ENCODE measurements around the gene EXOSC6.
"Not testable (repeated sequence)": the region's sequence is repeated elsewhere in the genome, so short reads cannot be mapped to it uniquely, and the experiment has no call there.

The EXOSC6 gene

DNA sequence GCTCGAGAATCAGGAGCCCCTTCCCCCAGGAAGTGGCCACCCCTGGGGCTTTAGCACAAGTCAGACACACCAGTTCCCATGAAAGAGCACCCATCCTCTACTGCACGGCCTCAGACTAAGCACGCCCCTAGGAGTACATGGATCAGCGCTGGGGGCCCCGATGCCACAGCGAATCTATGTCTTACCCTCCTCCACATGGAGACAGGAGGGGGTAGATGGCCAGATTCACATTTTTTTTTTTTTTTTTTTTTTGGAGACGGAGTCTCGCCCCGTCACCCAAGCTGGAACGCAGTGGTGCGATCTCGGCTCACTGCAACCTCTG is 3.2 kb upstream of the EXOSC6 start:
- in situ Hi-C loops (cut with MboI; ENCODE audit: low sequenced_read_pairs, unreplicated experiment) = no loop called here
- TF ChIP-seq CTCF (IDR thresholded peaks at IDR 0.05; ENCODE audit: borderline replicate concordance, control extremely low read depth, extremely low read depth, insufficient read depth, missing control alignments) = no peak
- DNase-seq (ENCODE audit: low spot score) = no peak

- in situ Hi-C loops (cut with MboI; ENCODE audit: low sequenced_read_pairs, unreplicated experiment) = no loop called here
- peak; percentile 9 for DNase-seq (ENCODE audit: low spot score)
- no peak for TF ChIP-seq CTCF (IDR thresholded peaks at IDR 0.05; ENCODE audit: borderline replicate concordance, control extremely low read depth, extremely low read depth, insufficient read depth, missing control alignments)
These were observed 2.6 kb upstream of the EXOSC6 start for GRCh38 chr16:70254180-70254964.

GRCh38 chr16:70253291-70254106 is 1.8 kb upstream of the EXOSC6 start:
- peak; percentile 48 for DNase-seq (ENCODE audit: low spot score)
- in situ Hi-C loops (cut with MboI; ENCODE audit: low sequenced_read_pairs, unreplicated experiment) = no loop called here
- TF ChIP-seq CTCF (IDR thresholded peaks at IDR 0.05; ENCODE audit: borderline replicate concordance, control extremely low read depth, extremely low read depth, insufficient read depth, missing control alignments) = no peak

- in situ Hi-C loops (cut with MboI; ENCODE audit: low sequenced_read_pairs, unreplicated experiment) = no loop called here
- DNase-seq (ENCODE audit: low spot score) = peak; percentile 36
- peak; percentile 31 for TF ChIP-seq CTCF (IDR thresholded peaks at IDR 0.05; ENCODE audit: borderline replicate concordance, control extremely low read depth, extremely low read depth, insufficient read depth, missing control alignments)
These were observed 732 bp upstream of the EXOSC6 start for GRCh38 chr16:70252355-70252988.

- TF ChIP-seq CTCF (IDR thresholded peaks at IDR 0.05; ENCODE audit: borderline replicate concordance, control extremely low read depth, extremely low read depth, insufficient read depth, missing control alignments) = peak; percentile 11
- in situ Hi-C loops (cut with MboI; ENCODE audit: low sequenced_read_pairs, unreplicated experiment) = no loop called here
- peak; percentile 76 for DNase-seq (ENCODE audit: low spot score)
These were observed 752 bp downstream of the EXOSC6 start for GRCh38 chr16:70250748-70251628.

- in situ Hi-C loops (cut with MboI; ENCODE audit: low sequenced_read_pairs, unreplicated experiment); DNase-seq (ENCODE audit: low spot score): not testable (repeated sequence)
These were observed 2.0 kb downstream of the EXOSC6 start for GRCh38 chr16:70249697-70250096.

DNA sequence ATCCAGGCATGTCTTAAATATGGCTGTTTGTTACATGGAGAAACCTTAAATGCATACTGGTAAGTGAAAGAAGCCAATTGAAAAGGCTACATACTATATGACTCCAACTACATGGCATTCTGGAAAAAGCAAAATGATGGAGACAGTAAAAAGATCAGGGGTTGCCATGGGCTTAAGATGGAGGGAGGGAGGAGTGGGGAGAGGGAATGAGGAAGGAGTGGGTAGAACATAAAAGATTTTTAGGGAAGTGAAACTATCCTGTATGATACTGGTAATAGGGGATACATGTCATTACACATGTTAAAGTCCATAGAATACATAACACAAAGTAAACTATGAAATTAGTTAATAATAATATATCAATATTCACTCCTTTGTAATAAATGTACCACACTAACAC is 13.0 kb downstream of the EXOSC6 start:
- in situ Hi-C loops (cut with MboI; ENCODE audit: low sequenced_read_pairs, unreplicated experiment); DNase-seq (ENCODE audit: low spot score): not testable (repeated sequence)

GRCh38 chr16:70231831-70232230 is 19.9 kb downstream of the EXOSC6 start:
- in situ Hi-C loops (cut with MboI; ENCODE audit: low sequenced_read_pairs, unreplicated experiment) = not testable (repeated sequence)

GRCh38 chr16:70226024-70226423 is 25.7 kb downstream of the EXOSC6 start:
- in situ Hi-C loops (cut with MboI; ENCODE audit: low sequenced_read_pairs, unreplicated experiment); DNase-seq (ENCODE audit: low spot score): not testable (repeated sequence)

More at GRCh38 chr16:70231831-70232230, 19.9 kb downstream of the EXOSC6 start:
- not testable (repeated sequence) for DNase-seq (ENCODE audit: low spot score)

DNA sequence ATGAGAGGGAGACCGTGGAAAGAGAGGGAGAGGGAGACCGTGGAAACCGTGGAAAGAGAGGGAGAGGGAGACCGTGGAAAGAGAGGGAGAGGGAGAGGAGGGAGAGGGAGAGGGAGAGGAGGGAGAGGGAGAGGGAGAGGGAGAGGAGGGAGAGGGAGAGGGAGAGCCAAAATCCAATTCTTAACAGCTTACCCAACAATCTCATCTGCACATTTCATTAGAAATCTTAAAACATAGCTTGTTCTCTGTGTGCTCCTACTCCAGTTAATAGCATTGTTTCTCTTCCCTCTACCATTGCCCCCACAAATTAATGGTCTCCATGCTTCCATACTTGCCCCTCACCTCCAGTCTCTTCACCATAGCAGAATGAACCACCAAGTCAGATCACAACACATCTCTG is 26.3 kb downstream of the EXOSC6 start:
- DNase-seq (ENCODE audit: low spot score); in situ Hi-C loops (cut with MboI; ENCODE audit: low sequenced_read_pairs, unreplicated experiment): not testable (repeated sequence)
